Effector CD4-positive, alpha-beta T cell (primary cell): Measurements from ENCODE around the gene ACAD9.
A peak's percentile ranks its signal among the peaks of the same experiment; 100 is the strongest.
"Not testable (repeated sequence)": the region's sequence is repeated elsewhere in the genome, so short reads cannot be mapped to it uniquely, and the experiment has no call there.

Source experiments
- DNase-seq: peaks from one replicate; pipeline ENCODE4 v3.0.0-alpha.2; 2020

ACAD9 gene

GRCh38 chr3:128902426-128902825, 23.0 kb downstream of the ACAD9 start:
- DNase-seq = no peak

GRCh38 chr3:128903501-128903900, 24.1 kb downstream of the ACAD9 start:
- no peak for DNase-seq

- DNase-seq = no peak
Measured at GRCh38 chr3:128906031-128906803, 26.8 kb downstream of the ACAD9 start.

- DNase-seq = no peak
Measured at GRCh38 chr3:128906804-128907525, 27.5 kb downstream of the ACAD9 start.

- DNase-seq = no peak
Measured at GRCh38 chr3:128907706-128908445, 28.5 kb downstream of the ACAD9 start.

- DNase-seq = no peak
Measured at GRCh38 chr3:128908951-128909350, 29.5 kb downstream of the ACAD9 start.

GRCh38 chr3:128910006-128910405, 30.6 kb downstream of the ACAD9 start:
- no peak for DNase-seq

GRCh38 chr3:128911911-128912310, 32.5 kb downstream of the ACAD9 start:
- no peak for DNase-seq

GRCh38 chr3:128914966-128915645, 35.7 kb downstream of the ACAD9 start:
- DNase-seq = no peak

- DNase-seq = no peak
Measured at GRCh38 chr3:128917291-128917690, 37.9 kb downstream of the ACAD9 start.

GRCh38 chr3:128919988-128920387, 40.6 kb downstream of the ACAD9 start:
- no peak for DNase-seq

GRCh38 chr3:128922804-128923459, 43.5 kb downstream of the ACAD9 start:
- DNase-seq = peak; percentile 25

- no peak for DNase-seq
Measured at GRCh38 chr3:128923576-128923975, 44.2 kb downstream of the ACAD9 start.

GRCh38 chr3:128923986-128924385, 44.6 kb downstream of the ACAD9 start:
- not testable (repeated sequence) for DNase-seq

- no peak for DNase-seq
Measured at GRCh38 chr3:128929364-128929763, 49.9 kb downstream of the ACAD9 start.

- no peak for DNase-seq
Measured at GRCh38 chr3:128931046-128931445, 51.6 kb downstream of the ACAD9 start.

GRCh38 chr3:128932516-128933212, 53.2 kb downstream of the ACAD9 start:
- no peak for DNase-seq

GRCh38 chr3:128933213-128933921, 53.9 kb downstream of the ACAD9 start:
- DNase-seq = no peak

GRCh38 chr3:128933922-128934253, 54.5 kb downstream of the ACAD9 start:
- no peak for DNase-seq

GRCh38 chr3:128935922-128936321, 56.5 kb downstream of the ACAD9 start:
- DNase-seq = no peak

GRCh38 chr3:128936341-128936740, 56.9 kb downstream of the ACAD9 start:
- DNase-seq = no peak
